Metanephros (tissue), 1 donor: ENCODE measurements around the gene FBXL16. TPM values are rescaled to one million over a fixed set of nuclear protein-coding genes. Genes with fewer than 3 reads are reported as not detected.

Source experiments
- total RNA-seq: library from RNA; depleted of rRNA; stranded (reverse); fragments of >200 nt; gene quantifications from one replicate; pipeline ENCODE4 v1.2.3, GENCODE V29; 2014

The FBXL16 gene
- total RNA-seq, result 0.93 TPM

GRCh38 chr16:705431-706188, at the start of gene FBXL16:
Gene FBXL16 (minus strand): TSS chr16:705801. CDS start chr16:697405, 8,396 bp downstream.

DNA sequence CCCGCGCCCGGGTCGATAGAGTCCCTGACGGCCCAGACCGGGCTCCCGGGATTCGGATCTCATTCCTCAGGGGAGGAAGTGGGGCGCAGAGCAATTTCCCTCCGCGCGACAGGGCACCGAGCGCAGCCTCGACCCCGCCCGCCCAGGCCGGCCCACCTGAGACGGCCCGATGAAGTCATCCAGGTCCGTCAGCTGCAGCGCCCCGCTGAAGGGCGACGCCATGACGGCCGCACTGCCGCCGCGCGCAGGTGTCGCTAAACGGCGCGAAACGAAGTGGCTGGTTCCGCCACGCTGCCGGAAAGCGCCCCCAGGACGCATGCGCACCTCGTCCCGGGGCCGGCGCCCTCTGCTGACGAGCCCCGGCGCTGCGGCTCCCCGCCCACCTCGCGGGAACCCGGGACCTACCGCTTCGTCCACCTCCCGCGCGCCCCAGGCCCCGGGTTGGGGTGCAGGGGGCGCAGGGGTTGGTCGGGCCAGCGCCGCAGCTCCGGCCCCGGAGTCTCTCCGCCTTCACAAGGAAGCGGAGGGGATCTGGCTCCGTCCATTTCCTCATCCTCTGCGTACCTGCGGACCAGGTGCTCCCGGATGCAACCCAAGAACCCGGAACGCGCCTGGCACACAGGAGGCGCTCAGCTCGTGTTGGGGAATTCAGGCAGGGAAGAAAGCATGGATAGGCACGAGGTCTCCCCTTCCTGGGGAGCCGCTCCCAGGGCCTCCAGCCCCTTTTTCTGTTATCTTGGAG, 35.3 kb upstream of the FBXL16 start, which contains the start of gene CIAO3:
TSS of gene CIAO3 (minus strand) at position 234 of the 742 bp plus-strand sequence. CDS start at position 222, 12 bp downstream.

GRCh38 chr16:726438-727290, 21.1 kb upstream of the FBXL16 start, which contains the start of the genes CCDC78 and HAGHL:
Gene CCDC78 (minus strand): TSS chr16:726443. CDS start chr16:726367, 76 bp downstream.
Gene HAGHL (plus strand): TSS chr16:727106. CDS start chr16:727510, 404 bp downstream.

DNA sequence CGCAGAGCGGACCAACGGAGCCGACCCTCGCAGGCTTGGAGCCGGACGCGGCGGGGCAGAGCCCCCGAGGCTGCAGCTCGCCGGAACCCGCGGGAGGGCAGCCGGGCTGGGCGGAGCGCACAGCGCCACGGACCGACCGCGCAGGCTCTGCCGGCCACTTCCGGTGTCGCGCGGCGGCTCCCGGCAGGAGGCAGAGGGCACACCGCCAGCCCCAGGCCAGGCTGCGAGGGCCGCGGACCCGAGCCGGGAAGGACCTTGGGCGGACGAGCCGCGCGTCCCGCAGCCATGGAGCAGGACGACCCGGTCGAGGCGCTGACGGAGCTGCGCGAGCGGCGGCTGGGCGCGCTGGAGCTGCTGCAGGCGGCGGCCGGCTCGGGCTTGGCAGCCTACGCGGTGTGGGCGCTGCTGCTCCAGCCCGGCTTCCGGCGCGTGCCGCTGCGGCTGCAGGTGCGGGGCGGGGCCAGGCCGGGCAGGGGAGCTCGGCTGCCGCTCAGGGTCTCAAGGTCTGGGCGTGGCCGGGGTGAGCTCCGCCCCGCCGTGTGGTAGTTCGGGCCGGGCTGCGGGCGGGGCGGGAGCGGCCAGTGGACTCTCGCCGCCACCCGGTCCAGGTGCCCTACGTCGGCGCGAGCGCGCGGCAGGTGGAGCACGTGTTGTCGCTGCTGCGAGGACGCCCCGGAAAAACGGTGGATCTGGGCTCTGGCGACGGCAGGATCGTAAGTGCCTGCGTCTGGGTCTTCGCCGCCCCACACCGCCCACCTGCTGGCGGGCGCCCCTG, 15.6 kb upstream of the FBXL16 start, which contains the start of gene ANTKMT:
TSS of gene ANTKMT (plus strand) at position 157 of the 775 bp plus-strand sequence. CDS start at position 286, 129 bp downstream.

GRCh38 chr16:714558-715476, 9.2 kb upstream of the FBXL16 start, which contains the start of gene METRN:
Gene METRN (plus strand): TSS chr16:715118. CDS start chr16:715290, 172 bp downstream.

DNA sequence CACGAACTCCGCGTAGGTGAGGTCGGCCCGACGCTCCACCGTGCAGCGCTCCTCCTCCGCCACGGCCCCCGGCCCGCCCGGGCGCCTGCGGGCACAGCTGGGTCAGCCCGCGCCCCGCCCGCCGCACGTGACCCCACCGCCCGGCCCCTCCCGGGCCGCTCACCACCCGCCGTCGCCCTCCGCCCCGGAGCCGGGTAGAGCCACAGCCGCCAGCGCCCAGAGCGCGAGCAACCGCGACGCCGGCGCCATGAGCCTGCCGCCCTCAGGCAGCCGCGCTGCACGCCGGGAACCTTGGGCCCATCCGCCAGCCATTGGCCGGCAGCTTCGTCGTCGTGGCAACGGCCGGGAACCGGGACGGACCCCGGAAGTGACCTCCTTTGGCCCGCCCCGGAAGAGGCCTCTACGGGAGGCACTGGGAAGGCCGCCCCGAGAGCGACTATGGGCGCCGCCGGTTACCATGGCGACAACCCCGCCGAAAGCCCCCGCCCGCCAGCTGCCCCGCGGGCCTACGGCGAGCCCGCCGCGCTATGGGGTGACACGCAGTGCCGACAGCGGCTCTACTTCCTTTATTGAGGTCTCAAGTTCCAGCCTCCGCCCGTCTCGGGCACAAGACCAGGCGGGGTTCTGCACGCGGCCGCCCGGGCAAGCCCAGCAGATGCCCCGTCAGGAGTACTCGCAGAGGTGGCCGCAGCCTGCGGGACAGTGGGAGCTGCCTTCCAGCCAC, 21.4 kb downstream of the FBXL16 start, which contains the start of gene JMJD8:
TSS of gene JMJD8 (minus strand) at position 264 of the 724 bp plus-strand sequence. CDS start at position 249, 15 bp downstream.

DNA sequence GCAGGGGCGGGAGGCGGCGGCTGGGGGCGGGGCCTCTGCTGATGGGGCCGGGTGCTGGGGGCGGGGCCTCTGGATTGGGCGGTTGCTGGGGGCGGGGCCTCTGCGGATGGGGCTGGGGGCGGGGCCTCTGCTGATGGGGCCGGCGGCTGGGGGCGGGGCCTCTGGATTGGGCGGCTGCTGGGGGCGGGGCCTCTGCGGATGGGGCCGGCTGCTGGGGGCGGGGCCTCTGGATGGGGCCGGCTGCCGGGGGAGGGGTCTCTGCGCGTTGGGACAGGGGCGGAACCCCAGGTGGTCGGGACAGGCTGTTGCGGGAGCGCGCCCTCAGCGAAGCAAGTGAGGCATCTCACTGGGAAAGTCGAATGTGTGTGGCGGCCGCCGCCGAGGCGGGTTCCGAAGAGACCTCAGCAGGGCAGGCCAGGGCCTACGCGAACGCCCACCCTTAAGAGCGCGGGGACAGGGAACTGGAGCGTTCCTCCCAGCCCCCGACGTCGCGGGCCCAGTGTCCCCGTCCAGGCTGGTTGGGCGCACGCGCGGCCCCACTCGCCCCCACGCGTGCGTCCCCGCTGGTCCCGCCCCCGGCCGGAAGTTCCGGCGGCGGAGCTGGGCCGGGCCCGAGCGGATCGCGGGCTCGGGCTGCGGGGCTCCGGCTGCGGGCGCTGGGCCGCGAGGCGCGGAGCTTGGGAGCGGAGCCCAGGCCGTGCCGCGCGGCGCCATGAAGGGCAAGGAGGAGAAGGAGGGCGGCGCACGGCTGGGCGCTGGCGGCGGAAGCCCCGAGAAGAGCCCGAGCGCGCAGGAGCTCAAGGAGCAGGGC, 25.6 kb downstream of the FBXL16 start, which contains the start of gene STUB1:
TSS of gene STUB1 (plus strand) at position 597 of the 811 bp plus-strand sequence. CDS start at position 713, 116 bp downstream.

GRCh38 chr16:674968-675883, 30.4 kb downstream of the FBXL16 start, which contains the start of gene RHBDL1:
Gene RHBDL1 (plus strand): TSS chr16:675671. CDS start chr16:675791, 120 bp downstream.

DNA sequence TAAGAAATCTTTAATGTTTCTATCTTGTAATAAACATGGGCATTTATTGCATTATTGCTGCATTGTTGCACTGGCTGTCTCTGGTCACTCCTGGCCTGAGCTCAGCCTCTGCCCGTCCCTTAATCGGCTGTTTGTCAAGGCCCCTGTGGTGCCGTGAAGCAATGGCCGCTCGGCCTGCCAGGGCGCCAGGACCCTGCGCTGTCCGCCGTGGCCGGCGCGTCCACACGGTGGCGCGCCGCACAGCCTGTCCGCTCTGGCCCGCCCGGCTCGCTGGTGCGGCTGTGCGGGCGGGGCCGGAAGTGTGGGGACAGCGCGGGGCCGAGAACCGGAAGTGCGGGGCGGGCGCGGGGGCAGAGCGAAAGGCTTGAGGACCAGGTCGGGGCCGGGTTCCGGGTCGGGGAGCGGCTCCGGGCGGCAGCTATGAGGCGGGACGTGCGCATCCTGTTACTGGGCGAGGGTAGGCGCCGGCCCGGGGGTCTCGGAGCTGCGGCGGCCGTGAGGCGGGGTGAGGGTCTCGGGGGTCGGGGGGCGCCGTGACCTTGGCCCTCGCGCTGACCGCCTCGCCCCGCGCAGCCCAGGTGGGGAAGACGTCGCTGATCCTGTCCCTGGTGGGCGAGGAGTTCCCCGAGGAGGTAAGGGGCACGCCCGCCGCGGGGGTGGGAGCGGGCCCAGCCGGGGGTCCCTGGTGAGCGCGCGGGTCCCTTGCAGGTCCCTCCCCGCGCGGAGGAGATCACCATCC, 37.7 kb downstream of the FBXL16 start, which contains the start of gene RHOT2:
TSS of gene RHOT2 (plus strand) at position 353 of the 739 bp plus-strand sequence. CDS start at position 421, 68 bp downstream.

DNA sequence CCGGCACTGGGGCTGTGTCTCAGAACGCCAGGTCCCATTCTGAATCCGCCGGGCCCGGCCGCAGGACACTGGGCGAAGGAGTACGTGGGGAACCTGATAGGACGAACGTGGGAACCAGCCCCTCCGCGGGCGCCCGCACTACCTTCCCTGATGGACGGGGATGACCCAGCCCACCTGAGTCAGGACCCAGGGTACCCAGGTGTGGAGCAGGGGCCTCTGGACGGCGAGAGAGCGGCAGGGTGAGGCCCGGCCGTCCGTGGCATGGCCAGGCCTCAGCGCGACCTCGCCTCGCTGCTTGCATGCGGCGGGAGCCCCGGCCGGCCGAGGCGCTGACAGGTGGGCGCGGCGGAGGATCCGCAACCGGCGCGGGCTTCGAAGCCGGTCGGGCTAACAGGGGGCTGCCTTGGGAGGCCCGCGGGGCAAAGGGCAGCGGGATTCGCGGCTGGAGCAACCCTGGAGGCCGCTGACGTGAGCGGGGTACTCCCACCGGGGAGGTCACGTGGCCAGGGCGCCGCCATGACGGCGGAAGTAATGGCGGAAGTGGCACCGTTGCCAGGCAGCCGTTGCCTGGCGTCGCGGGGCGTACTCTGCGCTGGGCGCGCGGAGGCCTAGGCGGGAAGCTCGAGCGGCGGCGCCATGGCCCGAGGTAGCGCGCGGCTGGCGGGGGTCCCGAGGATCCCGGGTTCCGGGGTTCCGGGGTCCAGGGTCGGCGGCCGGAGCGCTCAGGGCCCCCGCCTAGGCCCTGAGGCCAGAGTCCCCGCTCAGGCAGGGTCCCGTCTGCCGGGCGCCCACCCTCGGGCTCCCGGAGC, 56.6 kb downstream of the FBXL16 start, which contains the start of gene WDR90:
TSS of gene WDR90 (plus strand) at position 585 of the 809 bp plus-strand sequence. CDS start at position 637, 52 bp downstream.

Other genes starting within 250 kb of the FBXL16 start
- gene CAPN15, start 178.1 kb downstream of the FBXL16 start, total RNA-seq, result 37.6 TPM
- 9.4 TPM for gene PRR35, start 145.4 kb downstream of the FBXL16 start, total RNA-seq
- 18.0 TPM for gene NHLRC4, start 138.8 kb downstream of the FBXL16 start, total RNA-seq
- gene PIGQ, start 135.8 kb downstream of the FBXL16 start, total RNA-seq, result 76.1 TPM
- gene RAB40C, start 115.7 kb downstream of the FBXL16 start, total RNA-seq, result 24.2 TPM
- 1.8 TPM for gene WFIKKN1, start 74.8 kb downstream of the FBXL16 start, total RNA-seq
- 91.8 TPM for gene METTL26, start 69.5 kb downstream of the FBXL16 start, total RNA-seq
- gene MCRIP2, start 64.0 kb downstream of the FBXL16 start, total RNA-seq, result 23.1 TPM
- gene WDR90, start 56.4 kb downstream of the FBXL16 start, total RNA-seq, result 48.3 TPM
- gene RHOT2, start 37.7 kb downstream of the FBXL16 start, total RNA-seq, result 84.5 TPM
- 2.6 TPM for gene RHBDL1, start 30.1 kb downstream of the FBXL16 start, total RNA-seq
- gene STUB1, start 25.4 kb downstream of the FBXL16 start, total RNA-seq, result 71.7 TPM
- 50.0 TPM for gene JMJD8, start 21.5 kb downstream of the FBXL16 start, total RNA-seq
- gene WDR24, start 15.4 kb downstream of the FBXL16 start, total RNA-seq, result 13.3 TPM
- 21.3 TPM for gene METRN, start 9.3 kb upstream of the FBXL16 start, total RNA-seq
- 19.9 TPM for gene ANTKMT, start 15.3 kb upstream of the FBXL16 start, total RNA-seq
- 0.93 TPM for gene CCDC78, start 20.6 kb upstream of the FBXL16 start, total RNA-seq
- gene HAGHL, start 21.3 kb upstream of the FBXL16 start, total RNA-seq, result 4.5 TPM
- 47.6 TPM for gene CIAO3, start 35.2 kb upstream of the FBXL16 start, total RNA-seq
- 11.8 TPM for gene MSLN, start 54.9 kb upstream of the FBXL16 start, total RNA-seq
- 17.9 TPM for gene RPUSD1, start 82.6 kb upstream of the FBXL16 start, total RNA-seq
- 25.5 TPM for gene CHTF18, start 82.8 kb upstream of the FBXL16 start, total RNA-seq
- not detected for gene GNG13, start 94.9 kb upstream of the FBXL16 start, total RNA-seq